ENCODE measurements around the gene PLEKHG2.

PLEKHG2 gene

DNA sequence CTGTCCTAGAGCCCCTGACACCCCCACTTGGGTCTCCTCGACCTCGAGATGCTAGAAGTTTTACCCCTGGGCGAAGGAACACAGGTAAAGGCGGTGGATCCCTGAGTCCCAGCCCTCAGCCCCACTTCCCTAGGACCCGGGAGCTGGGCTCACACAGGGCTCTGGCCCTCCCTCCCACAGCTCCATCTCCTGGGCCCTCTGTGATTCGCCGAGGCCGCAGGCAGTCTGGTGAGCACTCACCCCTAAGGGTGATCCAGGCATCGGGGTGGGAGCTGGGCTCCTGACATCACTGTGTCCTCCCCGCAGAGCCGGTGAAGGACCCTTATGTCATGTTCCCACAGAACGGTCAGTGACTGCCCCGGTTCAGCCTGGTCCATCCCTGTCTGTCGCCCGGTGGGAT, 8.3 kb downstream of the PLEKHG2 start:
- no peak overlapping the region for H3K4me3 ChIP-seq (ENCODE audit: low read depth, low read length)
- no peak for TF ChIP-seq CTCF (IDR thresholded peaks at IDR 0.05; ENCODE audit: low read depth, low read length)

DNA sequence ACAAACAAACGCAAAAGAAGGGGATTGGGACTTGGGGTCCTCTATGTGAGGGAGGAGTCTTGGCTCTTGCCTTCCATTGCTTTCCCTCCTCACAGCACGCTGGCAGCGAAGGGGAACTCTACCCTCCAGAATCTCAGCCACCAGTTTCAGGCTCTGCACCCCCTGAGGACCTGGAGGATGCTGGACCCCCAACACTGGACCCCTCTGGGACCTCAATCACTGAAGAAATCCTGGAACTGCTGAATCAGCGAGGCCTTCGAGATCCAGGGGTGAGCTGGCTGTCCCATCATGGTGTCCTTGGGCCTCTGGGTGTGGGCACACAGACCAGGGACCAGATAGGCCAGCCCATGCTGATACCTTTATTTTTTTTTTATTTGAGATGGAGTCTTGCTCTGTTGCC, 9.6 kb downstream of the PLEKHG2 start:
- no peak for TF ChIP-seq CTCF (IDR thresholded peaks at IDR 0.05; ENCODE audit: low read depth, low read length)

GRCh38 chr19:39423258-39424086, 11.0 kb downstream of the PLEKHG2 start:
- no peak overlapping the region for H3K4me3 ChIP-seq (ENCODE audit: low read depth, low read length)
- no peak for TF ChIP-seq CTCF (IDR thresholded peaks at IDR 0.05; ENCODE audit: low read depth, low read length)

More for the DNA sequence above, 9.6 kb downstream of the PLEKHG2 start:
- H3K4me3 ChIP-seq (ENCODE audit: low read depth, low read length), result no peak overlapping the region

DNA sequence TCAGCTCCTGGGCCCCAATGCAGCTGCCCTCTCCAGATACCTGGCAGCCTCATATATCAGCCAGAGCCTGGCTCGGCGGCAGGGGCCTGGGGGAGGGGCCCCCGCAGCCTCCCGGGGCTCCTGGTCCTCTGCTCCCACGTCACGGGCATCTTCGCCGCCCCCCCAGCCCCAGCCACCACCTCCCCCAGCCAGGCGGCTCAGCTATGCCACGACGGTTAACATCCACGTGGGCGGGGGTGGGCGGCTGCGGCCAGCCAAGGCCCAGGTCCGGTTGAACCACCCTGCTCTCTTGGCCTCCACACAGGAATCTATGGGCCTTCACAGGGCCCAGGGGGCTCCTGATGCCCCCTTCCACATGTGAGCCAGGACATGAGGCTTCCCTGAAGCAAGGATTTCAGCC, 12.5 kb downstream of the PLEKHG2 start:
- no peak overlapping the region for H3K4me3 ChIP-seq (ENCODE audit: low read depth, low read length)
- no peak for TF ChIP-seq CTCF (IDR thresholded peaks at IDR 0.05; ENCODE audit: low read depth, low read length)

GRCh38 chr19:39425744-39426143, 13.3 kb downstream of the PLEKHG2 start:
- no peak for TF ChIP-seq CTCF (IDR thresholded peaks at IDR 0.05; ENCODE audit: low read depth, low read length)
- H3K4me3 ChIP-seq (ENCODE audit: low read depth, low read length), result no peak overlapping the region

DNA sequence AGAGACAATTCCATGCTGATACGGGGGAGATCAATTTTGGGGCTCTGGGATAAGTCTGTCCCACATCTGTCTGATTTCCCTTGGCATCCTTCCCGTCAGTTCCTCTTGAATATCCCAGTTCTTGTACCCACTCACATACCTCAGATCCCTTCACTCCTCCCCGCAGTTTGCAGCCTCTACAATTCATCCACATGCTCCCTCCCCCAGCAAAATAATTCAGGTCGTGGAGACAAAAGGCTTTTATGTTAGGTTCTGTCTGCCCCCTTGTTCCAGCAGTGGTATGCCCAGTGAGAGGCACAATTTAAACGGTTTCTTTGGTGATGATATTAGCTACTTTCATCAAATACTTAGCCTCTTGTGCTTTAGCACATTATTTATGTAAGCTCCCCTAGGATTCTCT, 13.7 kb downstream of the PLEKHG2 start:
- TF ChIP-seq CTCF (IDR thresholded peaks at IDR 0.05; ENCODE audit: low read depth, low read length), result no peak
- no peak overlapping the region for H3K4me3 ChIP-seq (ENCODE audit: low read depth, low read length)

GRCh38 chr19:39427707-39428106, 15.2 kb downstream of the PLEKHG2 start:
- TF ChIP-seq CTCF (IDR thresholded peaks at IDR 0.05; ENCODE audit: low read depth, low read length), result no peak
- no peak overlapping the region for H3K4me3 ChIP-seq (ENCODE audit: low read depth, low read length)

Data from WI38 (cell line).